VCaP (cell line): Measurements from ENCODE around the gene TNS3.

Source experiments
- H3K27ac ChIP-seq: fragments of 450-650 bp; 2 replicates; pipeline ENCODE4 v1.5.1; 2017
- TF ChIP-seq, protein P1 (sequence below): fragments of 450-650 bp; conservative IDR thresholded peaks from 2 replicates; pipeline ENCODE4 v1.5.1; 2017; ENCODE audit warnings: mild to moderate bottlenecking, moderate library complexity

Gene TNS3

DNA sequence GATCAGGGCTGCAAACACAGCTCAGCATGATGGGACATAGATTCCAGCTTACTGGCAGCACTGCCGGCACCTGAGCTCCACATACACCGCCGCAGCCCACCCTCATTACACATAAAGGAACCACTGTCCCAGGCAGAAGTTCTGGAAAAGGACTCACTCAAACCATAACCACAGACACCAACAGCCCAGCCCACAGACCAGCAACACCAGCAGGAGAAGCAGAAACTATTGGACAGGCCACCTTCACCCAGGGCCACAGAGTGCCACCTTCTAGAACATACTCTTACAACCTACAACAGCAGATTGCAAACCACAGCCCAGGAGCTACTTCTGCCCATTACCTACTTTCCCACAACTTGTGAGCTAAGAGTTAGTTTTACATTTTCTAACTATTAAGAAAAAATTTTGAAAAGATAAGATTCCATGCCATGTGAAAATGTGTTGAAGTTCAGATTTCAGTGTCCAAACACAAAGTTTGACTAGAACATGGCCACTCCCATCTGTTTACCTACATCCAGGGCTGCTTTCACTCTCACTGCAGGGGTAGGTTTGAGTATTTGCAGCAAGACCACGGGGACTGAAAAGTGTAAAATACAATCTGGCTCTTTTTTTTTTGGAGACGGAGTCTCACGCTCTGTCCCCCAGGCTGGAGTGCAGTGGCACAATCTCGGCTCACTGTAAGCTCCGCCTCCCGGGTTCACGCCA, 153.0 kb downstream of the TNS3 start:
- H3K27ac ChIP-seq, result no peak overlapping the region
- TF ChIP-seq, protein P1, sequence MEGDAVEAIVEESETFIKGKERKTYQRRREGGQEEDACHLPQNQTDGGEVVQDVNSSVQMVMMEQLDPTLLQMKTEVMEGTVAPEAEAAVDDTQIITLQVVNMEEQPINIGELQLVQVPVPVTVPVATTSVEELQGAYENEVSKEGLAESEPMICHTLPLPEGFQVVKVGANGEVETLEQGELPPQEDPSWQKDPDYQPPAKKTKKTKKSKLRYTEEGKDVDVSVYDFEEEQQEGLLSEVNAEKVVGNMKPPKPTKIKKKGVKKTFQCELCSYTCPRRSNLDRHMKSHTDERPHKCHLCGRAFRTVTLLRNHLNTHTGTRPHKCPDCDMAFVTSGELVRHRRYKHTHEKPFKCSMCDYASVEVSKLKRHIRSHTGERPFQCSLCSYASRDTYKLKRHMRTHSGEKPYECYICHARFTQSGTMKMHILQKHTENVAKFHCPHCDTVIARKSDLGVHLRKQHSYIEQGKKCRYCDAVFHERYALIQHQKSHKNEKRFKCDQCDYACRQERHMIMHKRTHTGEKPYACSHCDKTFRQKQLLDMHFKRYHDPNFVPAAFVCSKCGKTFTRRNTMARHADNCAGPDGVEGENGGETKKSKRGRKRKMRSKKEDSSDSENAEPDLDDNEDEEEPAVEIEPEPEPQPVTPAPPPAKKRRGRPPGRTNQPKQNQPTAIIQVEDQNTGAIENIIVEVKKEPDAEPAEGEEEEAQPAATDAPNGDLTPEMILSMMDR, result no peak

DNA sequence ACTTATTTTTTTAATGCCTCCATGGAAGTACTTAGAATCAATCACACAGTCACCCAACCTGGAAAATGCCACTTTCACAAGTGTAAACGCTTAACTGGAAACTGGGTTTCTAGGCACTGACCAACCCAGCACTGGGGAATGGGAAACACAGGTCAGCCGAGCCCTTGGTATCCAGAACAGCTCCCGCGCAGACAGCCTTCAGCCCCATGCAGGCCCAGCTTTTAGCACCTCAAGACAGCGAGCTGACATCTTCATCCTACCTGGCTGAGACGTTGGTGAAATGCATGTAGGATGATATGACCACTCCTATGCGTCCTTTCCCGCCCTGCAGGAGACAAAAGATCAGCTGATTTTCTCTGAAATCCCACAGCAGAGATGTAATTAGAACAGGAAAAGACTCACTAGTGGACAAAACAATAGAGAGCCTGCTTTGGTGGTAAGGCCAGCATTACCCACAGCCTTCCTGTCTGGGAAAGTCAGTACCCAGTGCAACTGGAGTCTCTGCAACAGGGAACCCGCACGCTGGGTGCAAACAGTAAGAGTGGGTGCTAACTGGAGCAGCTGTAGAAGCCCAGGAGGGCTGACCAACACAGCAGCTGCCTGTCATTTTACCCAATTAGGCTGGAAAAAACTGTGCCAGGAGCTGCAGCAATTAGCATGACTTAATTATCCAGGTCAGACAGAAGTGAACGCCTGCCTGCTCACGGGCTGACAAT, 153.7 kb downstream of the TNS3 start:
- H3K27ac ChIP-seq, result no peak overlapping the region
- TF ChIP-seq, protein P1, result no peak

DNA sequence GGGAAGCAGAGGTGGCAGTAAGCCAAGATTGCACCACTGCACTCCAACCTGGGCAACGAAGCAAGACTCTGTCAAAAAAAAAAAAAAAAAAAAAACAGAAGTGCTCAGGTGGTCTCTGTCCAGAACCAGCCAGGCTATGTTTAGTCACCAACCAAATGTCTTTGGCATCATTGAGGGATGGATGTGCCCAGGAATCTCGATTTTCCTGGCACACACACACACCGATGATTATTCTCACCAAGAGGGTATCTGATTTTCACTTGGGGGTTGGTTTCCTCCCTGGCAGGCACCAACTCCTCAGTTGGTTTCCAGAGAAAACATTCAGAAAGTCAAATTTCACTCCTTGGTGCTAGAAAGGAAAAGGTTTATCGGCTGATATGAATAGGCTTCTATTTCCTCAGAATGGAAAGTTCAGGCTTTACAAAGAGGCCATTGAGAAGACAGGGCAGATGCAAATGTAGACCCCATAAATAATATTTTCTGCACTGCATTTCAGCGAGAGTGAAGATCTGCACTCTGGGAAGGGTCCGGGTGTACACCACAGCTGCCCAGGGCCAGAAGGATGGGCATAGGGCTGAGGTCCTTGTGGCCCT, 154.8 kb downstream of the TNS3 start:
- TF ChIP-seq, protein P1, result no peak

DNA sequence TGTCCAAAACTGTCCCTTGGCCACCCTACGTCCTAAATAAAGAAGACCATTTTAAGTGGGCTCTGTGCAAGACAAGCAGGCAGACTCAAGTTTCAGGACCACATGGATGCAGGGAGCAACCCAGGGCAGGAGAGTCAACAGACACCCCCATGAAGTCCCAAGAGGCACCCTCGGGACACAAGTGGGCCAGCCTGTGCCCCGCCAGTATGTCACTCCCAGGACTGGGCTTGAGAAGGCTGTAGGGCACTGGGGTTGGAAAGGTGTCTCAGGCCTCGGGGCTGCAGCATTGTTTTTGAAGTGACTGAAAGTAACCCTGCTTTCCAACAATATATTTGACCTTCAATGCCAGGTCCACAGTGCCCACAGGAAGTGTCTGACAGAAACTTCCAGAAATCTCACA, 157.4 kb downstream of the TNS3 start:
- TF ChIP-seq, protein P1, result no peak
- H3K27ac ChIP-seq, result no peak overlapping the region

More for the DNA sequence above, 154.8 kb downstream of the TNS3 start:
- H3K27ac ChIP-seq, result no peak overlapping the region

DNA sequence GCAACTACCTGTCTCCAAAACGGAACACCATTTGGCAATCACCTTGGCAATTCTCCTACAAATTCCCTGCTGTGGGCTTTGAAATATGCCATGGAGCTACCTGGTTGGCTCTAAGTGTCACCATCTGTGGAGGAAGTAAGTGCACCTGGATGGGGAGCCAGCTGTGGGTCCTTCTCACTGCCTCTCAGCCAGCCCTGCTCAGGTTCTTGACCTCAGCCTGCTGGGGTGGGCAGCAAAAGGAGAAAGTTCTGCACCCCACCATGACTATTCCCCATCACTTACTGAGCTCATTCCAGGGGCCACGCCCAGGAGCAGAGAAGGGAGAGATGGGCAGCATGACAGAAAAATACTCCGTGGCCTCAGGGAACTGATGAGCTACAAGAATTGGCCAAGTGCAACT, 158.7 kb downstream of the TNS3 start:
- no peak overlapping the region for H3K27ac ChIP-seq
- TF ChIP-seq, protein P1, result no peak

DNA sequence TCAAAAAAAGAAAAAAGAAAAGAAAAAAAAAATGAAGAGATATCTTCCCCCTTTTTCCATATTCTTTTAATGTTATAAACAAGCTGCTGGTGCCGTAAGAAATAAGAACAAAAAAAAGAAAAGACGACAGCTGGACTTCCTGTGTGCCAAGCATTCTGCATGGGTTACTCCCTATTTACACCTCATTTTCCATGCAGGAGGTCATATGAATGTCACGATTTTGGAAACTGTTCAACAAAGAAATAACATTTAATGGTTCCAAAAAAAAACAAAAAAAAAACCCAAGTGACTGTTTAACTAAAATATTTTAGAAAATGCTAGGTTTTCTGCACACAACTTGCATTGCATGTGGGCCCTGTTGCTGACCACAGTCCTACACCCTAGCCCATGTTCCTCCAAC, 159.3 kb downstream of the TNS3 start:
- TF ChIP-seq, protein P1, result no peak
- no peak overlapping the region for H3K27ac ChIP-seq

DNA sequence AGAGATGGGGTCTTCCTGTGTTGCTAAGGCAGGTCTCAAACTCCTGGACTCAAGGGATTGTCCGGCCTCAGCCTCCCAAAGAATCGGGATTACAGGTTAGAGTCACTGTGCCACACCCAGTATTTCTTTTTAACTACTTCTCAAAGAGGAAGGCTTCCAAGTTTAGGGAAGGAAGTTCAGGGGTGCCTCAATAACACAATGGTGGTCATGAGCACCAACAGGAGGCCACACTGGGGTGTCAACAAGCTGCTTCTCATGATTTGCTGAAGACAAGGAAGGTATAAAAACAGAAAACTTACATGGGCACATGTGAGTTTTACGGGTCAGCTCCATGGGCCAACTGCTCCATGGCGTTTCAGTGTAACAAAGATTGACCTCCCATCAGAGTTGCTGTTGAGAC, 160.5 kb downstream of the TNS3 start:
- H3K27ac ChIP-seq, result no peak overlapping the region
- TF ChIP-seq, protein P1, result no peak
